Measurements from ENCODE around the gene TPCN1.

DNA sequence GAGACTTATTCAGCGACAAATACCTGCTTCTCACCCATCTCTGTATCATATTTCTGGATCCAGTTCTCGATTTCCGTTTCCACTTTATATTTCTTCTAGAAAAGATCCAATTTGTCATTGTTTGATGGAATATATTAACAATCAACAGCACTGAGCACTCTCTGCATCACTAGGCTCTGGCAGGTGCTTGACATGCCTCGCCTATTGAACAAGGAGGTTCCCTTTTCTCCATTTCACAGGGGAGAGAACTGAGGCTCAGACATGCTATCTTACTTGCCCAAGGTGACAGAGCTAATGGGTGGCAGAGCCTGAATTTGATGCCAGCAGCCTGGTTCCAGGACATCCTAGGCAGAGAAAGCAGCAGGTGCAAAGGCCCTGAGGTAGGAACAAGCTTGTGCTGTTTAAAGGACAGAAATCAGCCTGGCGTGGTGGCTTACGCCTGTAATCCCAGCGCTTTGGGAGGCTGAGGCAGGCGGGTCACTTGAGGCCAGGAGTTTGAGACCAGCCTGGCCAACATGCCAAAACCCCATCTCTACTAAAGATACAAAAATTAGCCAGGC, 23.7 kb upstream of the TPCN1 start:
- TF ChIP-seq ZNF558 (tag by site-specific recombination; IDR thresholded peaks at IDR 0.05) = no peak
- TF ChIP-seq ZNF747 (tag by site-specific recombination; IDR thresholded peaks at IDR 0.05) = no peak
- TF ChIP-seq, protein P1, sequence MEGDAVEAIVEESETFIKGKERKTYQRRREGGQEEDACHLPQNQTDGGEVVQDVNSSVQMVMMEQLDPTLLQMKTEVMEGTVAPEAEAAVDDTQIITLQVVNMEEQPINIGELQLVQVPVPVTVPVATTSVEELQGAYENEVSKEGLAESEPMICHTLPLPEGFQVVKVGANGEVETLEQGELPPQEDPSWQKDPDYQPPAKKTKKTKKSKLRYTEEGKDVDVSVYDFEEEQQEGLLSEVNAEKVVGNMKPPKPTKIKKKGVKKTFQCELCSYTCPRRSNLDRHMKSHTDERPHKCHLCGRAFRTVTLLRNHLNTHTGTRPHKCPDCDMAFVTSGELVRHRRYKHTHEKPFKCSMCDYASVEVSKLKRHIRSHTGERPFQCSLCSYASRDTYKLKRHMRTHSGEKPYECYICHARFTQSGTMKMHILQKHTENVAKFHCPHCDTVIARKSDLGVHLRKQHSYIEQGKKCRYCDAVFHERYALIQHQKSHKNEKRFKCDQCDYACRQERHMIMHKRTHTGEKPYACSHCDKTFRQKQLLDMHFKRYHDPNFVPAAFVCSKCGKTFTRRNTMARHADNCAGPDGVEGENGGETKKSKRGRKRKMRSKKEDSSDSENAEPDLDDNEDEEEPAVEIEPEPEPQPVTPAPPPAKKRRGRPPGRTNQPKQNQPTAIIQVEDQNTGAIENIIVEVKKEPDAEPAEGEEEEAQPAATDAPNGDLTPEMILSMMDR (tag by site-specific recombination; IDR thresholded peaks at IDR 0.05) = no peak
- no peak for TF ChIP-seq ZNF433 (tag by site-specific recombination; IDR thresholded peaks at IDR 0.05; ENCODE audit: low read depth)
- TF ChIP-seq REST (tag by site-specific recombination; IDR thresholded peaks at IDR 0.05) = no peak

All from HEK293 (cell line).